SK-N-MC (cell line): ENCODE measurements around the gene MRPL12.

ENCODE experiments used
- EZH2 ChIP-seq: fragments of 200-600 bp; sonication (generic); IDR thresholded peaks from one replicate; pipeline ENCODE4 v1.6.1; 2017; ENCODE audit warnings: antibody characterized with exemption
- FOXP2 ChIP-seq: optimal IDR thresholded peaks from 2 replicates; pipeline ENCODE3; 2011; ENCODE audit warnings: mild to moderate bottlenecking, moderate library complexity; ENCODE audit not compliant: insufficient read depth; ENCODE audit errors: extremely low read length, control extremely low read depth
- POLR2AphosphoS5 ChIP-seq: IDR thresholded peaks from 2 replicates; pipeline ENCODE4 v1.6.1; 2012; ENCODE audit warnings: mild to moderate bottlenecking, low read depth, low read length, borderline replicate concordance

DNA sequence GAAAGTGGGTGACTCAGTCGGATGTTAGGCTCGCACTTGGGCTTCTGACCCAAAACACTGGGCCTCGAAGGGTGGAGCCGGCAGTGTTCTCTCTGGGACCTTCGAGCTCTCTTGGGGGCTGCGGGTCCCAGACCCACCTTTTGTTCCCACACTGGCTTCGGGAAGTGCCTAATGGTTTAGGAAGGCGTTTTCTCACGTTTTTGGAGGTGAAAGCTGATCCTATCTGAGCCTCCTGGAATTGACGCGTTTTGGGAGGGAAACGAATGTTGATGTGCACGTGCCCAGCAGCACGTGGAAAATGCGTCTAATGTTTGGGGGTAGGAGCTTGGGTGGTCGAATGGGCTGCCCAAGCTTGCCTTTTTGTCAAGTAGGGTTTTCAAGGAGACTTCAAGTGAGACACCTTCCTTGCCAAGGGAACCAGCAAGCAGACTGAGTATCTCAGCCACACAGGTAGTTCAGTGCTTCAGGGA, 18.7 kb upstream of the MRPL12 start:
- TF ChIP-seq EZH2 (no peak), POLR2AphosphoS5 (no peak), FOXP2 (no peak)
